HUES48 (cell line): ENCODE data around the gene FMN2.

Source experiments
- H3K27ac ChIP-seq: one replicate; pipeline ENCODE4 v1.7.0; 2013; ENCODE audit warnings: low read depth, low read length, inconsistent platforms
- H3K27me3 ChIP-seq: 2 replicates; pipeline ENCODE4 v1.6.1; 2013; ENCODE audit warnings: mild to moderate bottlenecking, low read length; ENCODE audit not compliant: control insufficient read depth, insufficient read depth
- H3K36me3 ChIP-seq: 2 replicates; pipeline ENCODE4 v1.6.1; 2013; ENCODE audit warnings: low read length; ENCODE audit not compliant: control insufficient read depth, insufficient read depth
- H3K4me1 ChIP-seq: 2 replicates; pipeline ENCODE4 v1.6.1; 2013; ENCODE audit warnings: mild to moderate bottlenecking, low read length; ENCODE audit not compliant: control insufficient read depth, insufficient read depth
- H3K4me3 ChIP-seq: 2 replicates; pipeline ENCODE4 v1.5.1; 2013; ENCODE audit warnings: mild to moderate bottlenecking, low read depth, low read length
- H3K9ac ChIP-seq: 2 replicates; pipeline ENCODE4 v1.6.1; 2013; ENCODE audit warnings: mild to moderate bottlenecking, low read depth, low read length, moderate library complexity
- H3K9me3 ChIP-seq: 2 replicates; pipeline ENCODE4 v1.6.1; 2013; ENCODE audit warnings: low read length; ENCODE audit not compliant: control insufficient read depth, insufficient read depth

Gene FMN2

GRCh38 chr1:240074908-240075307 lies 16.8 kb upstream of the FMN2 start:
- no peak overlapping the region for H3K4me3 ChIP-seq
- no peak overlapping the region for H3K9ac ChIP-seq
- H3K36me3 ChIP-seq, result no peaks in the 10 kb centered on the region
- no peaks in the 10 kb centered on the region for H3K27me3 ChIP-seq
- H3K27ac ChIP-seq, result no peak overlapping the region
- peaks cover 26% of the 10 kb centered on the region for H3K4me1 ChIP-seq
- H3K9me3 ChIP-seq, result no peaks in the 10 kb centered on the region; the same call in 1 of the 2 replicates

GRCh38 chr1:240084337-240084736 lies 7.3 kb upstream of the FMN2 start:
- Histone ChIP-seq H3K4me1 (peaks cover 4% of the 10 kb centered on the region; the same call in 1 of the 2 replicates), H3K27me3 (no peaks in the 10 kb centered on the region), H3K9me3 (no peaks in the 10 kb centered on the region), H3K36me3 (no peaks in the 10 kb centered on the region), H3K27ac (no peak overlapping the region), H3K9ac (no peak overlapping the region), H3K4me3 (no peak overlapping the region)

- Histone ChIP-seq H3K4me3 (no peak overlapping the region), H3K9ac (no peak overlapping the region), H3K27ac (no peak overlapping the region), H3K9me3 (no peaks in the 10 kb centered on the region), H3K36me3 (no peaks in the 10 kb centered on the region), H3K4me1 (peaks cover 4% of the 10 kb centered on the region; the same call in 1 of the 2 replicates), H3K27me3 (peaks cover 4% of the 10 kb centered on the region)
These were observed 6.9 kb upstream of the FMN2 start for GRCh38 chr1:240084749-240085148.

- Histone ChIP-seq H3K9ac (no peak overlapping the region), H3K9me3 (no peaks in the 10 kb centered on the region), H3K27ac (no peak overlapping the region), H3K4me1 (peaks cover 11% of the 10 kb centered on the region), H3K4me3 (no peak overlapping the region), H3K36me3 (no peaks in the 10 kb centered on the region), H3K27me3 (peaks cover 21% of the 10 kb centered on the region)
These were observed 5.0 kb upstream of the FMN2 start for GRCh38 chr1:240086726-240087125.

GRCh38 chr1:240090014-240090413 lies 1.7 kb upstream of the FMN2 start:
- Histone ChIP-seq H3K4me1 (peaks cover 7% of the 10 kb centered on the region), H3K27ac (no peak overlapping the region), H3K9me3 (no peaks in the 10 kb centered on the region), H3K9ac (no peak overlapping the region), H3K4me3 (no peak overlapping the region), H3K36me3 (no peaks in the 10 kb centered on the region), H3K27me3 (peaks cover 49% of the 10 kb centered on the region)

- Histone ChIP-seq H3K36me3 (no peaks in the 10 kb centered on the region), H3K27ac (no peak overlapping the region), H3K9ac (no peak overlapping the region), H3K9me3 (no peaks in the 10 kb centered on the region), H3K4me1 (peaks cover 7% of the 10 kb centered on the region), H3K4me3 (peak overlapping the region; percentile 62), H3K27me3 (peaks cover 49% of the 10 kb centered on the region)
These were observed 604 bp upstream of the FMN2 start for GRCh38 chr1:240090957-240091600.

- Histone ChIP-seq H3K4me1 (peaks cover 7% of the 10 kb centered on the region), H3K4me3 (peak overlapping the region; percentile 62), H3K36me3 (no peaks in the 10 kb centered on the region), H3K27ac (no peak overlapping the region), H3K9ac (no peak overlapping the region), H3K27me3 (peaks cover 49% of the 10 kb centered on the region), H3K9me3 (no peaks in the 10 kb centered on the region)
These were observed 827 bp downstream of the FMN2 start for GRCh38 chr1:240092301-240093119.

- H3K9me3 ChIP-seq, result no peaks in the 10 kb centered on the region
- no peak overlapping the region for H3K27ac ChIP-seq
- H3K9ac ChIP-seq, result no peak overlapping the region
- H3K4me1 ChIP-seq, result peaks cover 7% of the 10 kb centered on the region
- peaks cover 49% of the 10 kb centered on the region for H3K27me3 ChIP-seq
- H3K36me3 ChIP-seq, result no peaks in the 10 kb centered on the region
- H3K4me3 ChIP-seq, result peak overlapping the region; percentile 62
These were observed 1.7 kb downstream of the FMN2 start for GRCh38 chr1:240093120-240093961.

GRCh38 chr1:240094041-240094722 lies 2.5 kb downstream of the FMN2 start:
- Histone ChIP-seq H3K4me1 (peaks cover 7% of the 10 kb centered on the region), H3K36me3 (no peaks in the 10 kb centered on the region), H3K27ac (no peak overlapping the region), H3K4me3 (peak overlapping the region; percentile 62), H3K27me3 (peaks cover 49% of the 10 kb centered on the region), H3K9me3 (no peaks in the 10 kb centered on the region), H3K9ac (no peak overlapping the region)

GRCh38 chr1:240096974-240097373 lies 5.3 kb downstream of the FMN2 start:
- H3K36me3 ChIP-seq, result no peaks in the 10 kb centered on the region
- peaks cover 19% of the 10 kb centered on the region for H3K4me1 ChIP-seq
- H3K27me3 ChIP-seq, result peaks cover 25% of the 10 kb centered on the region
- no peak overlapping the region for H3K27ac ChIP-seq
- no peaks in the 10 kb centered on the region for H3K9me3 ChIP-seq
- no peak overlapping the region for H3K4me3 ChIP-seq
- no peak overlapping the region for H3K9ac ChIP-seq
